ENCODE measurements around the gene PCED1B.

- TF ChIP-seq CTCF (optimal IDR thresholded peaks at IDR 0.05 in 1 of 3, IDR thresholded peaks at IDR 0.05 in 1 of 3, conservative IDR thresholded peaks at IDR 0.05 in 1 of 3; ENCODE audit: extremely low read depth in 1 of 3, insufficient read depth in 2 of 3, low read length in 3 of 3) (no peak), EZH2 (IDR thresholded peaks at IDR 0.05; ENCODE audit: low read length) (no peak)
Measured at GRCh38 chr12:47039079-47039478, 40.3 kb upstream of the PCED1B start.

All from keratinocyte (primary cell).